Stimulated activated CD4-positive, alpha-beta T cell treated with anti-CD3 and anti-CD28 coated beads, Interleukin-12 subunit alpha, Interleukin-12 subunit beta, amount 100 ng/mL, for 4 hours (primary cell): ENCODE measurements around the gene F10.
"Not testable (repeated sequence)": the region's sequence is repeated elsewhere in the genome, so short reads cannot be mapped to it uniquely, and the experiment has no call there.

Experiments
- DNase-seq: peaks from one replicate; pipeline ENCODE4 v3.0.0-alpha.2; 2020

F10 gene

DNA sequence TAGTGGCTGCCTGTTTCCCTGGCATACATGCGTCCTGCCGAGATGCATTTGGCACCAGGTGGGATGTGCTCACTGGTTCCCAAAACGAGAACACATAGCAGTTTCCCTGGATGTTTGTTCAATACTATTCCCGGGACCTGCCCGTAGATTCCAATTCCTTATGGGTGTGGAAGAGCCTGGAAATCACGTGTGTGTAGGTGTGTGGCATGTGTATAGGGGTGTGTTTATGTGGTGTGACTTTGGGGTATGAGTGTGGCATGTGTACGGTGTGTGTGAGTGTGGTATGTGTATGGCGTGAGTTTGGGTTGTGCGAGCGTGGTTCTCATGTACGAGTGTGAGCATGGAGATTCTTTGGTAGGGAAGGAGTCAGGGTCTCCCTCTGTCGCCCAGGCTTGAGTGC lies 19.9 kb upstream of the F10 start:
- DNase-seq, result no peak

- DNase-seq, result no peak
These were observed 19.0 kb upstream of the F10 start for GRCh38 chr13:113103646-113104045.

- DNase-seq, result no peak
These were observed 17.3 kb upstream of the F10 start, which contains the start of gene F7 for GRCh38 chr13:113105032-113105920. TSS of gene F7 (plus strand) at chr13:113105791. CDS start at chr13:113105842, 51 bp downstream.

- no peak for DNase-seq
These were observed 16.6 kb upstream of the F10 start for GRCh38 chr13:113105921-113106452.

- no peak for DNase-seq
These were observed 15.8 kb upstream of the F10 start for GRCh38 chr13:113106711-113107351.

DNA sequence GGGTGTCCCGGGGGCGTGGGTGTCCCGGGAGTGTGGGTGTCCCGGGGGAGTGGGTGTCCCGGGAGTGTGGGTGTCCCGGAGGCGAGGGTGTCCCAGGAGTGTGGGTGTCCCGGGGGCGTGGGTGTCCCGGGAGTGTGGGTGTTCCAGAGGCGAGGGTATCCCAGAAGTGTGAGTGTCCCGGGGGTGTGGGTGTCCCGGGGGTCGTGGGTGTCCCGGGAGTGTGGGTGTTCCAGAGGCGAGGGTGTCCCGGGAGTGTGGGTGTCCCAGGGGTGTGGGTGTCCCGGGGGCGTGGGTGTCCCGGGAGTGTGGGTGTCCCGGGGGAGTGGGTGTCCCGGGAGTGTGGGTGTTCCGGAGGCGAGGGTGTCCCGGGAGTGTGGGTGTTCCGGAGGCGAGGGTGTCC lies 14.1 kb upstream of the F10 start:
- DNase-seq, result not testable (repeated sequence)

- no peak for DNase-seq
These were observed 13.2 kb upstream of the F10 start for GRCh38 chr13:113109151-113110047.

- DNase-seq, result peak; percentile 47
These were observed 12.3 kb upstream of the F10 start for GRCh38 chr13:113110048-113110851.

DNA sequence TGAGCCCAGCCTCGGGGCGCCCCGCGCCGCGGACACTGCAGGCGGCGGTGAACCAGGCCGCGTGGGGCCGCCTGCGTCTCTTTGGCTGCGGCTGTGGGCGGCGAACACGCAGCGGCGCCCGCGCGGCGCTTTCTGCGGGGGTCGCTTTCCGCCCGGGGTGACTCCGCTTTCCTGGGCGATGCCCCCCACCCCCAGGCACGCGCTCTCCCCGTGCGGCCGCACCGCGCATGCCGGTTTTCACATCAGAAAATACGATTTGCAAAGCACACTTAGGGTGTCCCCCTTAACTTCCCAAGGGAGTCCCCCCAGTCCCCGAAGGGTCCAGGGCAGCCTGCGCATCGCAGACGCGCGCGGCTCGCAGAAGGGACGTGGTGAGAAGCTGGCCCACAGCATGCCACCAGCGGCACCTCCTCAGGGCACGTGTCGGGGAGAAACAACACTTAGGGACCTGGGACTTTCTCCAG lies 11.7 kb upstream of the F10 start:
- DNase-seq, result peak; percentile 14

GRCh38 chr13:113111821-113112220 lies 10.8 kb upstream of the F10 start:
- not testable (repeated sequence) for DNase-seq

GRCh38 chr13:113112475-113112874 lies 10.1 kb upstream of the F10 start:
- not testable (repeated sequence) for DNase-seq

DNA sequence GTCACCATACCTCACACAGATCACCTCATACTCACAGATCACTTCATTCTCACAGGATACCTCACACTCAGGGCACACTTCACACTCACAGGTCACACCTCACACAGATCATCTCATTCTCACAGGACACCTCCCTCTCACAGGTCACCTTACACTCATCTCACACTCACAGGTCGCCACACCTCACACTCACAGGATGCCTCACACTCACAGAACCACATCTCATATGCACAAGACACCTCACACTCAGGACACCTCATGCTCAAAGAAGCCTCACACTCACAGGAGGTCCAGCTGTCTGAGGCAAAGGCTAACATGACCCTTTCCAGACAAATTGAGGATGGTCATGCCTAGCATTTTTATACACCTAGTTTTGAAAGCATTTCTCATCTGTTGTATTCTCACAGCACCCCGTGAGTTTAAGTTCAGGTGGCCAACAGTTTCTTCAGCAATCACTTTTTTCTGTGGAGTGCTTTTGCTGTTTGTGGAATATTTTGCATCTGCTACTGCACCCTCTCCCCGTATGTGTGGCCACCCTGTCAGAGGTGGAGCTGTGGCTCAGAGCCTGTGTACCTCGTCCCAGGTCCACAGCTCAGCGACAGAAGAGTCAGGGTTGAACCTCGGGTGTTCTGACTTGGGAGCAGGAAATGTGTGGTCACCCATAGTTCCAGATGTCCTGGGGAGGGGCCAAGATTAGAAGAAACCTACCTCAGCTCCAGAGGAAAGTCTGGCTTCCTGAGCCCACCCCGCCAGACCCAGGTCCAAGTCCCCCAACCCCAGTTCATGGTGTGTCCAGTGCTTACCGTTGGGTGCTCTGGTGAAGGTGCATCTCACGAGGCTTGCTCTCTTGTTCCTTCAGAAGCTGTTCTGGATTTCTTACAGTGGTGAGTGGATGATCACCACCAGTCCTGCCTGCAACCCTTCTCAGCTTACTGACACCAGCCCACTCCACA lies 9.4 kb upstream of the F10 start:
- no peak for DNase-seq

GRCh38 chr13:113113846-113114271 lies 8.7 kb upstream of the F10 start:
- no peak for DNase-seq

GRCh38 chr13:113114511-113115362 lies 7.9 kb upstream of the F10 start:
- no peak for DNase-seq

DNA sequence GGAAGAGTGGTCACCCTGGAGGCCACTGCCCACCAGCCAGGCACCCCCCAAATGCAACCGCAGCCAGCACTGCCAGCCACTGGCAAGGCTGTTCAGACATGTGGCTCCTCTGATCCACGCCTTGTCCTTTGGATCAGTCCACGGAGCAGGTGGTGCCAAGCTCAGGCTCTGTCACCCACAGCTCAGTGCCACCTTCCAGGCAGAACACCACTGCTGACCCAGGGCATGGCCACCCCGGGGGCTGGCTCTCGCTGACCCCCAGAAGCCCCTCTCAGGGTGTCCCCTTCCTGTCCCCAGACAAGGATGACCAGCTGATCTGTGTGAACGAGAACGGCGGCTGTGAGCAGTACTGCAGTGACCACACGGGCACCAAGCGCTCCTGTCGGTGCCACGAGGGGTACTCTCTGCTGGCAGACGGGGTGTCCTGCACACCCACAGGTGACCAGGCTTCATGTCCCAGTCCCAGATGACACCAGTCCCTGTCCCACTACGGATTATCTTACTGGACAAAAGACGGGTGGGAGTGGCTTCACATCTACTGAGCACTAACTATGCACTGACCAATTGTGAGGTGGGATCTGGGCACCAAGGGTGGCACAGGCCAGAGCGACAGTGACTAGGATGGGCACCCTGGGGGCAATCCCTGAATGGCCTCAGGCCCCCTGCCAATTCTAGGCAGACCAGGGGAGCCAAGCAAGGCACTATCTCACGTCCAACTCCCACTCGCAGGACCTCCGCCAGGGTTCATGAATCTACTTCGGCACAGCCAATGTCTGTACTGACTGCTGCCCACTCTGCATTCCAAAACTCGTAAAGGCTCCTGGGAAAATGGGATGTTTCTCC lies 7.0 kb upstream of the F10 start:
- no peak for DNase-seq

GRCh38 chr13:113116206-113116800 lies 6.3 kb upstream of the F10 start:
- no peak for DNase-seq

GRCh38 chr13:113116871-113117271 lies 5.7 kb upstream of the F10 start:
- no peak for DNase-seq

DNA sequence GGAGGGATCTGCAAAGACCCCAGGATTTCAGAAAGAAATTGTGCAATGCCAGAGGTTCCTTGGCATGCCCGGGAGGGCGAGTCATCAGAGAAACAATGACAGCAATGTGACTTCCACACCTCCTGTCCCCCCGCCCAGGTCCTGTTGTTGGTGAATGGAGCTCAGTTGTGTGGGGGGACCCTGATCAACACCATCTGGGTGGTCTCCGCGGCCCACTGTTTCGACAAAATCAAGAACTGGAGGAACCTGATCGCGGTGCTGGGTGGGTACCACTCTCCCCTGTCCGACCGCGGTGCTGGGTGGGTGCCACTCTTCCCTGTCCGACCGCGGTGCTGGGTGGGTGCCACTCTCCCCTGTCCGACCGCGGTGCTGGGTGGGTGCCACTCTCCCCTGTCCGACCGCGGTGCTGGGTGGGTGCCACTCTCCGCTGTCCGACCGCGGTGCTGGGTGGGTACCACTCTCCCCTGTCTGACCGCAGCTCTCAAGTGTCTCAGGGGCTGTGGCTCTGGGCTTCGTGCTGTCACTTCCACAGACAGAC lies 5.2 kb upstream of the F10 start:
- DNase-seq, result no peak
